Limb (tissue), 2 donors: ENCODE measurements around the gene SLC2A5.
"Not testable (repeated sequence)": the region's sequence is repeated elsewhere in the genome, so short reads cannot be mapped to it uniquely, and the experiment has no call there.

Experiments used
- DNase-seq, 2 donors: peaks; one replicate each; pipeline ENCODE4 v3.0.0-alpha.2; 2016; ENCODE audit errors: extremely low spot score in 2 of 2

The SLC2A5 gene, protein sequence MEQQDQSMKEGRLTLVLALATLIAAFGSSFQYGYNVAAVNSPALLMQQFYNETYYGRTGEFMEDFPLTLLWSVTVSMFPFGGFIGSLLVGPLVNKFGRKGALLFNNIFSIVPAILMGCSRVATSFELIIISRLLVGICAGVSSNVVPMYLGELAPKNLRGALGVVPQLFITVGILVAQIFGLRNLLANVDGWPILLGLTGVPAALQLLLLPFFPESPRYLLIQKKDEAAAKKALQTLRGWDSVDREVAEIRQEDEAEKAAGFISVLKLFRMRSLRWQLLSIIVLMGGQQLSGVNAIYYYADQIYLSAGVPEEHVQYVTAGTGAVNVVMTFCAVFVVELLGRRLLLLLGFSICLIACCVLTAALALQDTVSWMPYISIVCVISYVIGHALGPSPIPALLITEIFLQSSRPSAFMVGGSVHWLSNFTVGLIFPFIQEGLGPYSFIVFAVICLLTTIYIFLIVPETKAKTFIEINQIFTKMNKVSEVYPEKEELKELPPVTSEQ

DNA sequence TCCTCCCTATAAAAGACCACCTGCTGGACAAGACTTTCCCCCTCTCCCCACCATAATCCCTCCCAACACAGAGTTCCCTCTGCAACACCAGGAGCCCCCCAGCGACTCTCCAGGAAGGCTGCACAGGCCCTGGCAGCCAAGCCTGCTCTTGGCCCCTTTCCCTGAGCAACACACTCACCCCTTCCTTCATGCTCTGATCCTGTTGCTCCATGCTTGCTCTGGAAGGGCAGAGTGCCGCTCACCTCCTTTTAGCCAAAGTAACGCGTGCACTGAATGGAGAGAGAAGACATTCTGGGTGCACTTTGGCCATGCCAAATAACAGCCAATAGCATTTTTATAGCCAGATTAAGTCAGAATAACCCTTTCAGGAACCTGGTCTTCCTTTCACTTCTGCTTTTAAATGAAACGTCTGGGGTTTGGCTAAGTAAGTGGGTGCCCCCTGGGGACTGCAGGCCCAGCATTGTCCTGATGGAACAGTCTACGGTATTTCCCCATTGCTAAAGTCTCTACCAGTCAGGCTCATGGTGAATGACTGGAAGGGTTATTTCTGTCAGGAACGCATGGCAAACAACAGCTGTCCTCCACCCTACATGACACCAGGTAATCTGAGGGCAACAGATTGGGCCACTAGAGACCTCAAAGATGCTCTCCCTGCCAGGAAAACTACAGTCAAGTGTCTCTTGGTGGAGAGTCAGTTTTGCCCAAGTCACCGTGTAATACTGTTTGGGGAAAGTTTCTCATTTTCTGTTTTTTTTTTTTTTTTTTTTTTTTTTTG, at the start of gene SLC2A5:
Gene SLC2A5, minus strand, starts transcription at position 310 of the 775 bp plus-strand sequence. Its CDS starts 99 bp downstream, at position 211.
- no peak for DNase-seq

DNA sequence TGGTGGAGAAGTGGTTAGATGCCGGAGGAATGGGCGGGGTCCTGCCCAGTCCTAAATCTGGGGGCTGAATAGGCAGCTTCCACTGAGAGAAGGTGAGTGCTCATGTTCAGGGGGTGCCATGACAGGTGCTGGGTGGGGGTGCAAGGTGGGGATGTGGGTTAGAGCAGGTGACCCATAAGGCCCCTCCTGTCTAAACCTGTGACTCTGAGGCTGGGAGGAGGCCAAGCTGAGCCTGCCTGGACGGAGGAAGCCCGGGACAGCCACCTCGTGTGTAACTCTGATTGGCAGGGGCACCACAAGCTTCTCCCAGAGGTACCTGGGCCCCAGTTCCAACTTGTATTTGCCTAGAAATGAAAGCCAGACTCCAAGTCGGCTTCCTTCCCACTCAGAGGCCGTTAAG, 48.8 kb upstream of the SLC2A5 start:
- no peak for DNase-seq

DNA sequence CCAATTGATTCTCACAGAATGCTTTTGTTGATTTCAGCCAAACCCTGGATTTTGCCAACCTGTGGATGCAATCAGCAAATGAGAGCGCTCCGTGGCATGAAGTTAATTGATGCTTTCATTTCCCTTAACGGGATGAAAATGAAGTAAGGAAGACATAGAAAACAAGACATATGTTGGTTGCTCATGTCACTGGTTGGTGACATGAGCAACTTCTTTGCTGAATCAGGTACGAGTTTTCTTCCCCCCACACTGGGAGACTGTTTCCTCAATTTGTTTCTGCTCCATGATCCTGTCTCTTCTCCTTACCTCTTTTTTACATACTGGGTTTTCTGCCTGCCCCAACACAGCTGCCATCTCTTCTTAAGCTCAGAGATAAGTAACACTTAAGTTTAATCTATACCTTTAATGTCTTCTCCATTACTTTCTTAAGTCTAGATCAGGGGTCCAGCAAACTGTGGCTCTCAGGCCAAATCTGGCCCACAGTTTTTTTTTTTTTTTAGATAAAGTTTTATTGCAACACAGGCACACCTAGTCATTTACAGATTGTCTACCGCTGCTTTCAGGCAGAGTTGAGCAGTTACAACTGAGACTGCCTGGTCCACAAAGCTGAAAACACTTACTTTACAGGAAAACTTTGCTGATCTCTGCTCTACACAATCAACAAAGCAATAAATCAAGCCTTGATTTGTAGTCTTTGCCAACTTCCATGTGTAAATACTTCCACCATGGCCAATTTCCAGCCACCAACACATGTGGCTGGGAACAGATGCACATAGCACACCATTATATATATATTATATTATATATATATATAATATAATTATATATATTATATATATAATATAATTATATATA, 46.1 kb upstream of the SLC2A5 start:
- DNase-seq, result no peak

DNA sequence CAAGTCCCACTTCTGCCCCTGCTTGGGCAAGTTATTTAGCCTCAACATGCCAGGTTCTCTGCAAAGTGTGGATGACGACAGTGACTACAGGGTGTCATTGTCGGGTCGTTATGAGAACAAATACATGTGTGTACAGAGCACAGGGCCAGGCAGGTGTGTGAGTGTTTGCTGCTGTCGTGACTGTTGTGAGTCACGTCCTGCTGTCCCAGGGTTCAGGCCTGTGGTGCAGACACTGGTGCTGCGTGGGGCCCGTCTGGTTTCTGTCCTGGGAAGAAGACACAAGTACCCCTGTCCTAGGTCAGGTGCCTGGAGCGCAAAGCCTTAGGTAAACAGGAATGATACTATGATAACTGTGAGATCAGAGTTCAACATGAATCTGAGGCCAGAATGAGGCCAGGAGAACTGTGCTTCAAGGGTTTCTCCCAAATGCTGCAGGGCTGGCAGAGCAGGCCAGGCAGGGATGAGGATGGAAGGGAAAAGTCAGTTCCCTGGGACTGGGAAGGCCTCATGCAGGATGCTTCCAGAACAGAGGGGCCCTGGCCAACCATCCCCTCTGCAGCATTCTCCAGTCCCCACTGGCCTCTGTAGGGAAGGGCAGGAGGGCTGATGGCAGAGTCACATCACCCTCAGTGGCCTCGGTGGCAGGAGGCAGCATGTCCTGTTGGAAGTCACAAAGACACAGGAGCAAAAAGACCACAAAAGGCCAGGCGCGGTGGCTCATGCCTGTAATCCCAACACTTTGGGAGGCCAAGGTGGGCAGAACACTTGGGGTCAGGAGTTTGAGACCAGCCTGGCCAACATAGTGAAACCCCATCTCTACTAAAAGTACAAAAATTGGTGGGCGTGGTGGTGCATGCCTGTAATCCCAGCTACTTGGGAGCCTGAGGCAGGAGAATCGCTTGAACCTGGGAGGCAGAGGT, 43.8 kb upstream of the SLC2A5 start:
- DNase-seq, result no peak

DNA sequence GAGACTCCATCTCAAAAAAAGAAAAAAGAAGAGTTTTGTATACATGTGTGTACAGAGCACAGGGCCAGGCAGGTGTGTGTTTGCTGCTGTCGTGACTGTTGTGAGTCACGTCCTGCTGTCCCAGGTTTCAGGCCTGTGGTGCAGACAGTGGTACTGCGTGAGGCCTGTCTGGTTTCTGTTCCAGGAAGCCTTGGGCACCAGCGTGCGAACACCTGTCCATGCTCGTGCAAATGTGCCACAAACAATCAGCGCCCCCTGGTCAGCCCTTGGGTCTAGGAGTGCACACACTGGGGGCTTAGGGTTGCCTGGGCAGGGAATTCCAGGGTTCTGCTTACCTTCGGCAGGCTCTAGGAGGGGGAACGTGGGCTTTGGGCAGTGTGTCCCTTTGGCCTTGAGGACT, 42.5 kb upstream of the SLC2A5 start:
- DNase-seq, result no peak

DNA sequence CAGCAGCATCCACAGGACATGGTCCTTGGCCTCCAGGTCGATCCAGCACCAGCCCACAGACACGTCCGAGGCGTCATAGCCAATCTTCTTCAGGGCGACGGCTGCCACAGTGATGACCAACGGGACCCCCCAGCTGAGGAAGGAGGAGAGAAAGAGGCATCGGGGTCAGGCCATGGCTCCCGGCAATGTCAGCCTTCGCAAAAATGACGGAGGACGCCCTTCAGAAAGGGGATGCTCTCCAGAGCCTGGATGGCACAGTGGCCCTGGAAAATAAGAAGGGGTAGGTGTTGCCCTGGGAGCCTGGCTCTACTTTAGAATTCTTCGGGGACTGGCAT, 41.9 kb upstream of the SLC2A5 start:
- DNase-seq, result no peak

DNA sequence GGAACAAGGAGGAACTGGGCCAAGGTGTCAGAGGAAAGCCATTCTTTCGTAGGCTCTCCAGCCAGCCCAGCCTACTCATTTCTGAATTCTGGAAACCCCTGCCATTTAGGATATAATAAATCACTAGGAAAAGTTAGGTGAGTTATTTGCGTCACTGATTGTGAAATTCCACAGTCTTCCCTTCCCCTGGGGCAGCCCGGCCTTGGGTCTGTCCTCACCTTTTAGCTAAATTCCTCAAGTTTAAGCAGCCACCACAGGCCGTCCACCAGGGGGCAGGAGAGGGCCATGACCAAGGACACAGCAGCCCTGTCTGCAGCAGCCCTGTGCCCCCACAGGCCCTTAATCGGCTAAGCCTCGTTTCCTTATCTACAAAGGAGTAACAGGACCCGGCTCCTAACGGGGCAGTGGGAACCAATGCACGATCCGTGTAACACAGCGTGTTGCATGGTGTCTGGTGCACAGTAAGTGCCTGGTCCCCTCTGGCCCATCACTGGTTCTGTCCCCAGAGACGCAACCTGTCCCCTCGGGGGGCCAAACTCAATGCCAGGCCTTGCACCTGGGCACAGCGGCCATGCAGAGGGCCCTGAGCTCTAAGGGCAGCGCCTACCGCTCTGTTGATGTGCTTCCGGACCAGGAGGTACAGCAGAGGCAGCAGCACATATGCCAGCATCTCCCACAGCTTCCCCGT, 41.4 kb upstream of the SLC2A5 start:
- DNase-seq, result peak; percentile 71 to 93

DNA sequence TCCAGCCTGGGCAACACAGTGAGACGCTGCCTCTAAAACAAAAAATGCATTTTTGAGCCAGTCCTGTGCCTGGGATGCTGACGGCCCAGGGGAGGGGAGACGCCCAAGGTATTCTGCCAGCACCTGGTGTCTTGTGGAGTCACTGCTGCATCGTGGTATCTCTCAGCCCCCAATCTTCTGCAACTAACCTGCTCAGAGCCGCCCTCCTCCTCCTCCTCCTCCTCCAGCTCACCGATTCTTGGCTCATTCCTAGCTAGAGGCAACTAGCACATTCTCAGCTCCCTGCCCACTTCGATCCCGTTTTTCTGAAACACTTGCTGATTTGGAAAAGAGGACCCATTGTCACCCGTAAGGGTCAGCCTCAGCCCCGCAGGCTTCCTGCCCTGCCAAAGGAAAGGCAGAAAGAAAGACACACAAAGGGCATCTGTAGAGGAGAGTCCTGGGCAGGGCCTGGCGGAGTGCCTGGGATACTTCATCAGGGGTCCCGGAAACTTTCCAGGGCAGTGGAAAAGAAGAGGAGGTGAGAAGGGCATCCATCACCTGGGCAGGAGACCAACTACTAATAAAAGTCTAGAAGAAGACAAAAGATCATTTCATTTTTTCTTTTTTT, 38.7 kb upstream of the SLC2A5 start:
- DNase-seq, result no peak

DNA sequence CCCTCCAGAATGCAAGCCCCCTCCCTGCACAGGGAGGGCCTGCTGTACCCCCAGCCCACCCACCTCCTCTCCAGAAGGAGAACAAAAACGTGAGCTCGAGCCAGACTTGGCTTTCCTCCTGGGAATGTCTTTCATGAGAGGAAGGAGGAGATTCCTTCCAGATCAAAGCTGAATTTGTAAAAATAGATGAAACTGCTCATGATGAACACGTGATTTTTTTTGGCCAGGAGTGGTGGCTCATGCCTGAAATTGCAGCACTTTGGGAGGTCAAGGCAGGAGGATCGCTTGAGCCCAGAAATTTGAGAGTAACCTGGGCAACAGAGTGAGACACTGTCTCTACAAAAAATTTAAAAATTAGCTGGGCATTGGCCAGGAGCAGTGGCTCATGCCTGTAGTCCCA, 37.7 kb upstream of the SLC2A5 start:
- no peak for DNase-seq

DNA sequence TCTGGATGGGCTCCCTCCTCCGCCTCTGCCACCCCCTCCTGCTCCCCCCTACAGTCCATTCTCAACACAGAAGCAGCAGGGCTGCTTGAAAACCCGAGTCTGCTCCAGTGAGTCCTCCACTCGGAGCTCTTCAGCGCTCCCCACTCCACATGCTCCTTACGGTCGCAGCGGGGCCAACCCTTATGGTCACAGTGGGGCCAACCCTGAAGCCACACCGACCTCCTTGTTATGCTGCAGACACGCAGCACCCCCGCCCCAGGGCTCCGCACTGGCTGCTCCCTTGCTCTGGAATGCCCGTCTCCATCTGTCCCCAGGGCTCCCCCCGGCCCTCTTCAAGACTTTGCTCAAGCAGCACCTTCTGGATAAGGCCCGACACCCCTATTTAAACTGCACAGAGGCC, 36.9 kb upstream of the SLC2A5 start:
- DNase-seq, result no peak

DNA sequence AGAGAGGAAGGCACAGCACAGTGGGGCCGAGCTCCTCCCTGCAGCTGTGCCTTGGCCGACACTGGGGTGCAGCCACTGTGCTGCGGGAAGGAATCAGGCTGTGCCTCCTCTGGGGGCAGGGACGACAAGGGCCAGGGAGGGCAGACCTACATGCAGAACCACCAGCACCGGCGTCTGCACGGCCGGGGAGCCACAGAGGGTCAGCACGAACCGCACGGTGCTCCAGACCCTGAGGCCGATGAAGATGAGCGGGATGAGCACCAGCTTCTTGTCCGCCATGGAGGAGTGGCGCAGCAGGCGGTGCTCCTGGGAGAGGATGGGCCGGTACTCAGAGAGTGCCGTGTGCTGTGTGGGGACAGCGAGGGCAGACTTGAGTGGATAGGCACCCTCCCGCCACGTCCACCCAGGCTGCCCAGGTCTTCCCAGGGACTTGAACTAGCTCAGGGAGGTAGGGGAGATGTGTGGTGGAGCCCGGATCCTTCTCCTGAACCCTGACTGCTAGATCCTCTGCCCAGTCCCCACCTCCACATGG, 36.0 kb upstream of the SLC2A5 start:
- no peak for DNase-seq

DNA sequence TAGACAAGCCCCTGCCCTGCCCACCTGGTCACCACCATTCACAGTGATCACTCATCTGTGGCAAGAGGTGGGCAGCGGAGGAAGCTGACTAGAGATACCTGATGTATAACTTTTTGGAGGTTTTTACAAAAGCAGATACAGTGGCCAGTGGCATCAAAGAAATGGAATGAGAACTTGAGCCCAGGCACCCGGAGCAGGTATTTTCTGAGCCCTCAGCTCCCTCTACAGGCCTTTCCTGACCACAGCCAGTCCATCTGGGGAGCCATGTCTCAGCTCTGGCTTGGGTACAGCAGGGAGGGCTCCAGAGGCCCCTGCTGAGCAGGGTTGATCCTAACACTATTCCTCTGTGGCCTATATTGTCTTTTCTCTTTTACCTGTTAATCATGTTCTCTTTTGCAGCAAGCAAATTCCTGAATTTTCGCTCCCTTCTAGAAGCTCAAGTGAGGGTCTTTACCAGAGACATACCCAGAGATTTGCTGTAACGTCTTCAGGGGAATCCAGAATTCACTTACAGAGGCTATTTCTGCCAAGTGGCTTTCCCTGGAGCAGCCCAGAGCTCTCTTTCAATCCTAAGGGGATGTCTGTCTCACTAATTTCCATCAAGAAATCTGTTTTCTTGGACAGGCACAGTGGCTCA, 32.2 kb upstream of the SLC2A5 start:
- peak; percentile 51 to 62 for DNase-seq

DNA sequence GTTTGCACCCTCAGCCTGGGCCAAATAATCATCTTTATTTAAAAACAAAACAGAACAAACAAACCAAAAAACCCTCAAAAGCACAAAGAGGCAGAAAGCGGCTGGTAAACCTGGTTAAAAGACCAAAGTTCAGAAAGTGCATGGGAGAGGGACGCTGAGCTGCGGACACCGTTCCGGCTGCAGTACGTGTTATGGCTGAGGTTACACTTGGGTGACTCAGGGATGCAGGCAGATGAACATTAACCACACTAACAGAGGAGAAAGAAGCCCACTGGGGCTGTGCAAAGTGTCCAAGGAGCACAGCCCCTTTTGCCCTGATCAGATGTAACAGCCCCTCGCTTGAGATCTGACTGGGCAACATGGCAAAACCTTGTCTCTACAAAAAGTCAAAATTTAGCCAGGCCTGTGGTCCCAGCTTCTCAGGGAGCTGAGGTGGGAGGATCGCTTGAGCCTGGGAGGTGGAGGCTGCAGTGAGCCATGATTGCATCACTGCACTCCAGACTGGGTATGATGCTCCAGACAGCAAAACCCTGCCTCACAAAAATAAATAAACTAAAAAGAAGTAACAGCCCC, 31.1 kb upstream of the SLC2A5 start:
- no peak for DNase-seq

DNA sequence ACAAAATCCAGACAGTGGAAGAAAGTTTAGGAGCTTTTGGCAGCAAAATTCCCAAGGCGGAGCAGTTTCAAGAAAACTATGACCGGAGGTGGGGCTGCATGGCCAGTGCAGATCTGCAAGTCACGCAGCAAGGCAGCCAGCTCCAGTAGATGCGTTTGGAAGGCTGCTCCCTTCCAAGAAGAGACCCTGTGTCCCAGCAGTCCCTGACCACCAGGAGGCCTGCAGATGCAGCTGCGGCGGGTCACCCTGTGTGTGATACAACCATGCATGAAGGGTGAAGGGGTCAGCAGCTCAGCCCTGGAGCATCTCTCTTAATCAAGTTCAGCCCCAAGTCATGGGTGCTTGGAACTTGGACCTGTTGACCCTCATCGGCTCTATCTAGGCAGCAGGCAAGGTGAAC, 30.1 kb upstream of the SLC2A5 start:
- DNase-seq, result no peak

DNA sequence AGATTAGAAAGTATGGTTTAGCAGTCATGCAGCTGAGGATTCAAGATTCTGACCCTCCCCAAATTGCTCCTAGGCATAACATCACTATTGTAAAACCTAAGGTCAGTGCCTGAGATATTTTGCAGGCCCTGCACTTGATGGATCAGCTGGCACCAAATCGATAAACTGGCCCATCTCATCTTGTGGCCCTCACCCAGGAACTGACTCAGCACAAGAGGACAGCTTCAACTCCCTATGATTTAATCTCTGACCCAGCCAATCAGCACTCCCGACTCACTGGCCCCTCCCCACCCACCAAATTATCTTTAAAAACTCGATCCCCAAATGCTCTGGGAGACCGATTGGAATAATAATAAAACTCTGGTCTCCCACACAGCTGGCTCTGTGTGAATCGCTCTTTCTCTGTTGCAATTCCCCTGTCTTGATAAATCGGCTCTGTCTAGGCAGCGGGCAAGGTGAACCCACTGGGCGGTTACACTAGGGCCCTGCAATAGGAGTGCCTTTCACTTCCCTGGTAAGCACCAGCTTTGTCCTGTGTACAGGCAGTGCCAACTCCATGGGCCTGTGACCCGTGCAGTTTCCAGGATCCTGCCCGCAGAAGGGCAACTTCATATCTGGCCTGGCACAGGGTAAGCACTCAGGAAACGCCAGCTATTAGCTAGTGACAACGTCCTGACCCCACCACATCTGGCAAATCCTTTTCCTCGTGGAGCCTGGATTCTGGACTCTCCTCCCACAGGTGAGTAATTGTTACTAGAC, 28.7 kb upstream of the SLC2A5 start:
- DNase-seq, result no peak

DNA sequence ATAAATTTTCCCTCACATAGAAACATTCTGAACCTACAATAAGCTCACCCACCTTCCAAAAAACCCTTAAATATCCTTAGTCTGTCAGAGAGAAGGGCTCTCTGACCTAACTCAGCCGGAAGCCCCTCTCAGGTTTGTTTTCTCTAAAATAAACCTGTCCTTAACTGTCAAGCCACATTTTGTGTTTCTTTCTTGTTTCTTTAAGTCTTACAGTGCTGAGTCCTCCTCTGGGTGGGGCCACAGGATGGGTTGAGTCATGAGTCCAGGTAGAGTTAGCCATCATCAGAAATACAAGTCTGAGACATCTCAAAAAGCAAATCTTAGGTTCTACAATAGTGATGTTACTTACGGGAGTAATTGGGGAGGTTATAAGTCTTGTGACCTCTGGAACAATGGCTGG, 26.4 kb upstream of the SLC2A5 start:
- DNase-seq, result no peak

DNA sequence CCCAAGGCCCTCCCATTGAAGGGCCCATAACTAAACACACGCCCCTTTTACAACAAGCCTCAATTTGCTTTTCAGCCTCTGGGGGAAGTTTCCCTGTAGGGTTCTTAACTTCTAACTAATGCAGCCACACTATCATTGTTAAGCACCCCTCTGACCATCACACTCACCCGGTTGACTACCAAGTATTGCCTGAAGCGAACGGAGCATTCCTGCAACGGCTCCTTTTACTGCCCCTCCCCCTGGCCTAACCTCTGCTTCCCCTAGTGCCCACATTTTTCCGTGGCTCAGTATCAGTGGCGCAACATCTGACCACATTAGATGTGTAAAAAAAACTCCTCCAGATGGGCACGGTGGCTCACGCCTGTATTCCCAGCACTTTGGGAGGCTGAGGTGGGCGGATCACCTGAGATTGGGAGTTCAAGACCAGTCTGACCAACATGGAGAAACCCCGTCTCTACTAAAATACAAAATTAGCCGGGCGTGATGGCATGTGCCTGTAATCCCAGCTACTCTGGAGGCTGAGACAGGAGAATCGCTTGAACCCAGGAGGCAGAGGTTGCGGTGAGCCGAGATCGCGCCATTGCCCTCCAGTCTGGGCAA, 24.7 kb upstream of the SLC2A5 start:
- DNase-seq, result not testable (repeated sequence)
